ENCODE results near the gene AUTS2. TPM values are rescaled to one million over a fixed set of nuclear protein-coding genes. Genes with fewer than 3 reads are reported as not detected.

AUTS2 gene
- total and polyA plus RNA-seq, 9 of the 15 experiments (the other 6 are each of a cell fraction or from before 2014, with no cell fraction given), result 0.58 TPM; not detected in 8

DNA sequence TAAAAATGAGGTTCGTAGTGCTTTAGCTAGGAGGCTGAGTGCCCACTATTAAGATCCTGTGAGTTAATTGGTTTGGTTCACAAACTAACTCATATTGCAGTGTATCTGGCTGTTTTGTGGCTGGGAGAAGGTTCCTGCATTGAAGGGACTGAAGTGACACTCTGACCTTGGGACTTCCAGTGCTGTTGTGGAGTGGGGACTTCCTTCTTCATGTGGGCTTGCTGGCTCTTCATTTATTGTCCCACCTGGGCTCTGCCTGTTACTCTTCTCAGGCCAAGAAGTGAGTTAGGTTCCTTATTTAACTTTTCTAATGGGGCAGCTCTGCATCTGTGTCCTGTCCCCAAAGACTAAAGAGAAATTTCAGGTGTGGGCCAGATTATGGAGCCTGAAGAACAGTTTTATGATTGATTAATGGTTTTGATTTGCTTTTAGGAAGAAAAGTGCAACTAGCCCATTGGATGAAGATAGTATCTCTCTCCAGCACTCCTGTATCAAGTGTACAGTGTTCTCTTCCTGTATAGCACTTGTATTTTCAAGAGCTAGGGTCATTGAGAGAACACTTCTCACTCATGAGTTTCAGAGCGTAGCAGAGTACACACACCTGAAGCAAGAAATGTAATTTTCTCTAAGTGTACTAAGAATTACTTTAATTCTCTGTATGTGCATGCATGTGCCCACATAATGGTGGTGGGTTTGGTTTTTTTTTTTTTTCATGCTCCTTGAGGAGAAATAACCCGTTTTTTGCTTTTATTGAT, 54.8 kb downstream of the AUTS2 start (continued):
- TF ChIP-seq FOXK1 (CRISPR knock-in tag; IDR thresholded peaks at IDR 0.05; ENCODE audit: borderline replicate concordance) (no peak), FOXP1 (CRISPR knock-in tag; IDR thresholded peaks at IDR 0.05) (no peak), SMC3 (conservative IDR thresholded peaks at IDR 0.05; ENCODE audit: insufficient read depth, low read depth, low read length) (no peak), ILF3 (IDR thresholded peaks at IDR 0.05; ENCODE audit: borderline replicate concordance) (no peak)

DNA sequence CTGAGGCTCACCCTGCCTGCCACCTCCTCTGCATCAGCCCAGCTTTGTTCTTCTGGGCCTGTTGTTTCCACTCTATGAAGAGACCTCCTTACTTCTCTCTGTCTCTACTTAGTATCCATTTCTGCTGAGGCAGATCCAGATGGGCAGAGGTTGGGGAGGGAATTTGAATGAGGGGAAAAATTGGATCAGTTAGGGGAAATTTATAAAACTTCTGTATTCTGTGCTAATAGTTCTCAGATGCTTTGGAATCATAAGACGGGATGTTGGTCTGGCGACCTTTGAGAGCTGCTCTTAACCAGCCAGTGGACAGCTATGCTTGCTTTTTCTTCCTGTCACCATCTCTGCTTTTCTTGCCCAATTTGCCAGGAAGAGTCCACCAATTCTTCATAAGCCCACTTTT, 55.5 kb downstream of the AUTS2 start:
- Histone ChIP-seq H3K4me1 (replicated peaks in 1 of 2; ENCODE audit: control insufficient read depth in 2 of 2, insufficient read depth in 2 of 2, low read length in 2 of 2) (no peaks in the 10 kb centered on the region; a peak in 1 of 5 replicates), H4K20me1 (replicated peaks; ENCODE audit: control insufficient read depth, insufficient read depth, low read length) (no peaks in the 10 kb centered on the region), H3K9me3 (replicated peaks; ENCODE audit: control insufficient read depth, insufficient read depth, low read depth, low read length) (no peaks in the 10 kb centered on the region), H3K79me2 (ENCODE audit: control insufficient read depth, insufficient read depth, low read length) (no peaks in the 10 kb centered on the region), H3K9ac (ENCODE audit: insufficient read depth in 1 of 2, low read depth in 2 of 2, low read length in 2 of 2) (no peak overlapping the region), H3K27me3 (ENCODE audit: control insufficient read depth in 2 of 2, insufficient read depth in 2 of 2, low read length in 2 of 2) (no peaks in the 10 kb centered on the region), H3K27ac (ENCODE audit: extremely low read depth, low read depth, low read length) (no peak overlapping the region), H3K9me1 (ENCODE audit: control insufficient read depth, insufficient read depth, low read length) (no peaks in the 10 kb centered on the region), H2AFZ (ENCODE audit: low read depth, low read length) (no peak overlapping the region), H3K4me3 (no peak overlapping the region), H3K36me3 (ENCODE audit: control insufficient read depth, insufficient read depth, low read length) (no peaks in the 10 kb centered on the region), H3K4me2 (ENCODE audit: insufficient read depth, low read length) (no peak overlapping the region)
- ChIA-PET CTCF (ENCODE audit: low intra/inter-chr PET ratio) (no interaction called here), POLR2A (interaction anchor here (0.6 kb wide), 1 partner anchor 41 kb away, joined by 4 read pairs; no protein-coding TSS in a partner anchor)
- TF ChIP-seq XRCC5 (IDR thresholded peaks at IDR 0.05; ENCODE audit: low read depth, low read length) (no peak), RFX1 (IDR thresholded peaks at IDR 0.05) (no peak), ZNF263 (CRISPR knock-in tag; IDR thresholded peaks at IDR 0.05; ENCODE audit: borderline replicate concordance) (no peak), ELF2 (CRISPR knock-in tag; IDR thresholded peaks at IDR 0.05) (no peak), ZNF24 (IDR thresholded peaks at IDR 0.05) (no peak), SUPT5H (IDR thresholded peaks at IDR 0.05) (no peak), TRIM25 (IDR thresholded peaks at IDR 0.05; ENCODE audit: borderline replicate concordance) (no peak), HDAC6 (IDR thresholded peaks at IDR 0.05; ENCODE audit: low read depth, low read length) (no peak), SREBF1 (IDR thresholded peaks at IDR 0.05; ENCODE audit: borderline replicate concordance, low read depth, low read length) (no peak), PHF8 (IDR thresholded peaks at IDR 0.05; ENCODE audit: borderline replicate concordance, low read length) (no peak), ZNF76 (CRISPR knock-in tag; IDR thresholded peaks at IDR 0.05; ENCODE audit: borderline replicate concordance) (no peak), RB1 (IDR thresholded peaks at IDR 0.05; ENCODE audit: low read depth) (no peak), E2F8 (IDR thresholded peaks at IDR 0.05; ENCODE audit: low read depth, partially characterized antibody) (no peak)
- DNase-seq (ENCODE audit: extremely low read depth in 1 of 4, low spot score in 3 of 4), result no peak
- FAIRE-seq, result no peak
- in situ Hi-C loops (cut with MboI) (no loop called here), intact Hi-C loops (cut with micrococcal nuclease) (no loop called here)
- no peak for ATAC-seq
- BruUV-seq (replicated peaks), result no TSS peak
- 8% methylated on average over 2 of the region's 2 CpGs for WGBS (ENCODE audit: insufficient coverage, low coverage, missing lambda C conversion rate)
